HepG2 (cell line): ENCODE data around the gene ALK. TPM values are rescaled to one million over a fixed set of nuclear protein-coding genes. Genes with fewer than 3 reads are reported as not detected.

Experiments used
- ATAC-seq: fragments of 200-7000 bp; cut with Tn5 transposase; 3 replicates; pipeline ENCODE4 v1.9.1; 2020; ENCODE audit warnings: mild to moderate bottlenecking, moderate library complexity
- BruUV-seq: library from RNA; stranded (reverse); fragments of 400-500 nt; replicated peaks from 2 replicates; lab custom pipeline; 2021; lab: Mats Ljungman, UMichigan
- CTCF ChIA-PET: fragments of 300-600 bp; formaldehyde crosslinking; extraction: SDS; loops from one replicate; lab custom pipeline; 2021; ENCODE audit warnings: low total read pairs, inconsistent platforms, low intra/inter-chr PET ratio; lab: Yijun Ruan, JAX
- POLR2A ChIA-PET: fragments of 350-600 bp; sonication (Branson Sonifier 250); formaldehyde crosslinking; loops from one replicate; lab custom pipeline; 2020; ENCODE audit warnings: antibody characterized with exemption, inconsistent platforms; lab: Yijun Ruan, JAX
- DNase-seq: peaks from one replicate; pipeline ENCODE4 v3.0.0-alpha.2; 2015; ENCODE audit warnings: low spot score
- FAIRE-seq: peaks from 3 replicates; lab custom pipeline; 2011; peaks lifted over from hg19 to GRCh38; lab: Jason Lieb, UNC
- H2AFZ ChIP-seq: one replicate; pipeline ENCODE4 v1.6.1; 2011; ENCODE audit warnings: low read length, inconsistent platforms
- H3K27ac ChIP-seq: fragments of 300-600 bp; 3 replicates; pipeline ENCODE4 v1.8.0; 2011; ENCODE audit warnings: mixed run types, mild to moderate bottlenecking, mixed read lengths, low read length, inconsistent platforms; ENCODE audit not compliant: insufficient read depth; ENCODE audit errors: extremely low read length
- H3K27me3 ChIP-seq, 2 experiments: fragments of 200-600 bp in 1 of 2; 2 replicates in 1 of 2; 3 replicates in 1 of 2; pipeline versions ENCODE4 v1.6.0 to v1.8.0; 2011; ENCODE audit warnings: low read length in 2 of 2, mild to moderate bottlenecking in 2 of 2, moderate library complexity in 2 of 2, inconsistent platforms in 1 of 2; ENCODE audit not compliant: insufficient read depth in 2 of 2, control insufficient read depth in 1 of 2
- H3K36me3 ChIP-seq, 2 experiments: fragments of 200-600 bp in 1 of 2; replicated peaks in 1 of 2; 2 replicates in 1 of 2; 3 replicates in 1 of 2; pipeline versions ENCODE4 v1.5.1 to v1.8.0; 2011; ENCODE audit warnings: low read length in 2 of 2, inconsistent platforms in 1 of 2; ENCODE audit not compliant: insufficient read depth in 2 of 2, control insufficient read depth in 1 of 2
- H3K4me1 ChIP-seq: 2 replicates; pipeline ENCODE4 v1.5.1; 2012; ENCODE audit warnings: low read length, inconsistent platforms; ENCODE audit not compliant: insufficient read depth
- H3K4me2 ChIP-seq: 2 replicates; pipeline ENCODE4 v1.6.0; 2011; ENCODE audit warnings: low read depth, low read length, inconsistent platforms
- H3K4me3 ChIP-seq, 3 experiments: fragments of 200-600 bp in 1 of 3; sonication (generic), shearing (Covaris generic) in 1 of 3; replicated peaks in 1 of 3; 2 replicates each; pipeline ENCODE4 v1.5.1; 2011 to 2016; ENCODE audit warnings: low read length in 3 of 3, inconsistent platforms in 2 of 3, low read depth in 2 of 3, mild to moderate bottlenecking in 2 of 3, control low read depth in 1 of 3, mixed read lengths in 1 of 3; ENCODE audit not compliant: insufficient read depth in 1 of 3
- H3K79me2 ChIP-seq: one replicate; pipeline ENCODE4 v1.6.1; 2011; ENCODE audit warnings: low read length, inconsistent platforms; ENCODE audit not compliant: insufficient read depth
- H3K9ac ChIP-seq: 2 replicates; pipeline ENCODE4 v1.6.0; 2011; ENCODE audit warnings: mild to moderate bottlenecking, low read depth, low read length, inconsistent platforms; ENCODE audit not compliant: insufficient read depth
- H3K9me3 ChIP-seq: 2 replicates; pipeline ENCODE4 v1.5.1; 2012; ENCODE audit warnings: mild to moderate bottlenecking, low read length
- H4K20me1 ChIP-seq: 2 replicates; pipeline ENCODE4 v1.6.0; 2011; ENCODE audit warnings: inconsistent platforms, mild to moderate bottlenecking, low read length, moderate library complexity; ENCODE audit not compliant: insufficient read depth
- DNMT3B ChIP-seq: conservative IDR thresholded peaks from 2 replicates; pipeline ENCODE4 v1.6.1; 2016; ENCODE audit warnings: missing biosample characterization, control low read depth
- FOXP4 ChIP-seq: sonication (generic); formaldehyde crosslinking; IDR thresholded peaks from 2 replicates; pipeline ENCODE4 v1.4.0; 2020; ENCODE audit warnings: missing genetic modification reagents
- MIER2 ChIP-seq: IDR thresholded peaks from 2 replicates; pipeline ENCODE4 v1.6.1; 2016; ENCODE audit warnings: missing biosample characterization, missing genetic modification reagents
- MIXL1 ChIP-seq: IDR thresholded peaks from 2 replicates; pipeline ENCODE4 v1.6.1; 2016
- NR2C2 ChIP-seq: sonication (generic); formaldehyde crosslinking; IDR thresholded peaks from 2 replicates; pipeline ENCODE4 v1.4.0; 2020; ENCODE audit warnings: missing genetic modification reagents, mild to moderate bottlenecking, moderate library complexity, borderline replicate concordance
- RAD21 ChIP-seq: fragments of 450-650 bp; formaldehyde crosslinking; IDR thresholded peaks from 2 replicates; pipeline ENCODE4 v1.5.0; 2020; ENCODE audit warnings: mild to moderate bottlenecking
- ZFX ChIP-seq: sonication (generic); formaldehyde crosslinking; IDR thresholded peaks from 2 replicates; pipeline ENCODE4 v1.4.0; 2020; ENCODE audit warnings: mild to moderate bottlenecking, low read depth, missing genetic modification reagents, moderate library complexity
- ZNF160 ChIP-seq: sonication (generic); formaldehyde crosslinking; IDR thresholded peaks from 2 replicates; pipeline ENCODE4 v1.8.0; 2022; ENCODE audit warnings: mild to moderate bottlenecking, inconsistent platforms, missing genetic modification reagents
- ZNF367 ChIP-seq: sonication (generic); formaldehyde crosslinking; IDR thresholded peaks from 2 replicates; pipeline ENCODE4 v1.4.0; 2020; ENCODE audit warnings: missing genetic modification reagents, borderline replicate concordance
- ZNF607 ChIP-seq: sonication (generic); formaldehyde crosslinking; IDR thresholded peaks from 2 replicates; pipeline ENCODE4 v1.5.1; 2020; ENCODE audit warnings: missing genetic modification reagents, mild to moderate bottlenecking, borderline replicate concordance
- ZNF761 ChIP-seq: sonication (generic); formaldehyde crosslinking; conservative IDR thresholded peaks from 2 replicates; pipeline ENCODE4 v1.4.0; 2020; ENCODE audit warnings: mild to moderate bottlenecking, missing genetic modification reagents
- WGBS: methylation state at CpG from one replicate; pipeline ENCODE4 v1.1.6; 2017; ENCODE audit warnings: low lambda C conversion rate; 5-methylcytosine and 5-hydroxymethylcytosine counted together
- in situ Hi-C: cut with HindIII; loops from 2 replicates; pipeline ENCODE4 v1.10.0; 2017; ENCODE audit warnings: low pct_unique_long_range_greater_than_20kb; ENCODE audit not compliant: extremely low pct_ligation_motif_present
- intact Hi-C: fragments of 100-400 bp; cut with micrococcal nuclease; formaldehyde crosslinking; loops from one replicate; pipeline ENCODE4 v1.10.0; 2022; ENCODE audit not compliant: unreplicated experiment
- polyA plus RNA-seq, 8 experiments: library from polyadenylated mRNA; depleted of rRNA in 3 of 8; stranded (reverse) in 7 of 8; unstranded in 1 of 8; fragments of >200 nt; fragmentation: Illumina TruSeq in 4 of 8; extraction: Trizol in 4 of 8; gene quantifications; 2 replicates each; pipeline versions ENCODE4 v1.2.1 to v1.2.3, GENCODE V29; 2011 to 2016; ENCODE audit warnings: low read depth in 4 of 8, missing spikeins in 1 of 8, mixed read lengths in 1 of 8; ENCODE audit not compliant: insufficient read depth in 1 of 8
- total RNA-seq, 5 experiments: library from RNA; depleted of rRNA; stranded (reverse); fragments of >200 nt; fragmentation: Illumina TruSeq; extraction: Trizol; gene quantifications; 2 replicates each; pipeline ENCODE4 v1.2.3, GENCODE V29; 2016; ENCODE audit warnings: low read depth in 1 of 5

Gene ALK
- total and polyA plus RNA-seq, 2 of the 13 experiments (the other 11 are each of a cell fraction or from before 2014, with no cell fraction given), result not detected

- Histone ChIP-seq H3K9ac (no peak overlapping the region), H3K4me3 (no peak overlapping the region), H3K79me2 (no peaks in the 10 kb centered on the region), H3K27me3 (peaks cover 0 to 3% of the 10 kb centered on the region in 2 experiments; a peak in 1 of 5 replicates), H4K20me1 (no peaks in the 10 kb centered on the region), H3K9me3 (no peaks in the 10 kb centered on the region), H3K36me3 (no peaks in the 10 kb centered on the region), H3K27ac (no peak overlapping the region), H2AFZ (no peak overlapping the region), H3K4me1 (no peaks in the 10 kb centered on the region), H3K4me2 (no peak overlapping the region)
- ChIA-PET POLR2A (no interaction called here), CTCF (no interaction called here)
- 41% methylated on average over 1 of the region's 1 CpG for WGBS
- intact Hi-C loops, result no loop called here
- in situ Hi-C loops, result no loop called here
- no peak for TF ChIP-seq NR2C2
- no peak for TF ChIP-seq MIXL1
- no peak for TF ChIP-seq MIER2 (CRISPR knock-in tag)
- no peak for TF ChIP-seq ZNF607 (CRISPR knock-in tag)
- TF ChIP-seq ZNF160 (CRISPR knock-in tag), result no peak
- no peak for TF ChIP-seq FOXP4 (CRISPR knock-in tag)
- TF ChIP-seq RAD21 (CRISPR knock-in tag), result no peak
- FAIRE-seq (no peak), ATAC-seq (no peak), DNase-seq (no peak)
- no TSS peak for BruUV-seq
Observed at GRCh38 chr2:29186817-29187216, 734.6 kb downstream of the ALK start.

- H3K9me3 ChIP-seq, result no peaks in the 10 kb centered on the region
- WGBS, result 37% methylated on average over 6 of the region's 6 CpGs
- H3K27ac ChIP-seq, result no peak overlapping the region
- H3K4me3 ChIP-seq, result no peak overlapping the region
- FAIRE-seq (no peak), DNase-seq (no peak)
- no peaks in the 10 kb centered on the region for H3K36me3 ChIP-seq
- H4K20me1 ChIP-seq, result no peaks in the 10 kb centered on the region
- no peaks in the 10 kb centered on the region for H3K79me2 ChIP-seq
- no peak for TF ChIP-seq RAD21 (CRISPR knock-in tag)
- TF ChIP-seq DNMT3B, result no peak
- TF ChIP-seq ZNF761 (CRISPR knock-in tag), result no peak
- no peak for TF ChIP-seq ZFX (CRISPR knock-in tag)
- no peak for TF ChIP-seq ZNF367 (CRISPR knock-in tag)
- TF ChIP-seq, all 625 proteins: peak for 0
- no TSS peak for BruUV-seq
- ATAC-seq, result no peak
- ChIA-PET CTCF (no interaction called here), POLR2A (no interaction called here)
- H3K27me3 ChIP-seq, result no peaks in the 10 kb centered on the region; a peak in 1 of 5 replicates
- H3K4me1 ChIP-seq, result no peaks in the 10 kb centered on the region
- H3K9ac ChIP-seq, result no peak overlapping the region
- in situ Hi-C loops, result no loop called here
- no peak overlapping the region for H2AFZ ChIP-seq
- H3K4me2 ChIP-seq, result no peak overlapping the region
- intact Hi-C loops, result no loop called here
Observed at GRCh38 chr2:29184531-29184930, 736.9 kb downstream of the ALK start.
